GM10266 (cell line): Measurements from ENCODE around the gene AOAH.
"Not testable (repeated sequence)": the region's sequence is repeated elsewhere in the genome, so short reads cannot be mapped to it uniquely, and the experiment has no call there.

Experiments used
- DNase-seq: peaks from one replicate; pipeline ENCODE4 v3.0.0; 2012; ENCODE audit errors: extremely low spot score
- TF ChIP-seq, protein P1 (sequence below): IDR thresholded peaks from 2 replicates; pipeline ENCODE4 v1.5.1; 2012; ENCODE audit warnings: mild to moderate bottlenecking, low read depth; ENCODE audit not compliant: control insufficient read depth, insufficient read depth; ENCODE audit errors: missing control alignments

The AOAH gene

DNA sequence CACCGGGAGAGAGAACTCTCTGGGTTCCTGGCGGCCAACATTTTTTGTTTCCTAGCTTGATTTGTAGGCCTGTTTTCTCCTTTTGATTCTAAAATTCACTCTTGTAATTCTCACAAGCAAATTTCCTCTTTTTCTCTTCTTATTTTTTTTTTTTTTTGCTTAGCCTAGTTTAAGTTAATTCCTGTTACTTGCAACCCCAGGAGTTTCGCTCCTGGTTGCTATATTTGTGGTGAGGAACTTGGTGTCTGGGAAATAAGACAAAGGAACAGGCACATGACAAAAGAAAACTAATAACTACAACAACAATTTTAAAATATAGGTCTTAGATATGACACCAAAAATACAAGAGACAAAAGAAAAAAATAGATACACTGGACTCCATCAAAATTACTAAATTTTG lies 6.7 kb downstream of the AOAH start:
- DNase-seq: no peak
- TF ChIP-seq, protein P1, sequence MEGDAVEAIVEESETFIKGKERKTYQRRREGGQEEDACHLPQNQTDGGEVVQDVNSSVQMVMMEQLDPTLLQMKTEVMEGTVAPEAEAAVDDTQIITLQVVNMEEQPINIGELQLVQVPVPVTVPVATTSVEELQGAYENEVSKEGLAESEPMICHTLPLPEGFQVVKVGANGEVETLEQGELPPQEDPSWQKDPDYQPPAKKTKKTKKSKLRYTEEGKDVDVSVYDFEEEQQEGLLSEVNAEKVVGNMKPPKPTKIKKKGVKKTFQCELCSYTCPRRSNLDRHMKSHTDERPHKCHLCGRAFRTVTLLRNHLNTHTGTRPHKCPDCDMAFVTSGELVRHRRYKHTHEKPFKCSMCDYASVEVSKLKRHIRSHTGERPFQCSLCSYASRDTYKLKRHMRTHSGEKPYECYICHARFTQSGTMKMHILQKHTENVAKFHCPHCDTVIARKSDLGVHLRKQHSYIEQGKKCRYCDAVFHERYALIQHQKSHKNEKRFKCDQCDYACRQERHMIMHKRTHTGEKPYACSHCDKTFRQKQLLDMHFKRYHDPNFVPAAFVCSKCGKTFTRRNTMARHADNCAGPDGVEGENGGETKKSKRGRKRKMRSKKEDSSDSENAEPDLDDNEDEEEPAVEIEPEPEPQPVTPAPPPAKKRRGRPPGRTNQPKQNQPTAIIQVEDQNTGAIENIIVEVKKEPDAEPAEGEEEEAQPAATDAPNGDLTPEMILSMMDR: no peak

DNA sequence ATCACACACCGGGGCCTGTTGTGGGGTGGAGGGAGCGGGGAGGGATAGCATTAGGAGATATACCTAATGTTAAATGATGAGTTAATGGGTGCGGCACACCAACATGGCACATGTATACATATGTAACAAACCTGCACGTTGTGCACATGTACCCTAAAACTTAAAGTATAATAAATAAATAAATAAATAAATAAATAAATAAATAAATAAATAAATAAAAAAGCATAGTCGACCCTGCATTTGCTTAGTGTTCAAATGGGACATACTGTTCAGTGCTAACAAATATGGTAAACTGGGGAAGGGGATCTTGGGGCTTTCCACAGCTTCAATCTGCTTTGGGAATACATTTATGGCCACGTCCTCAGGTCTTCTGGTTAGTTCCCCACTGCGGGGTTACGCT lies 7.5 kb downstream of the AOAH start:
- DNase-seq: not testable (repeated sequence)

DNA sequence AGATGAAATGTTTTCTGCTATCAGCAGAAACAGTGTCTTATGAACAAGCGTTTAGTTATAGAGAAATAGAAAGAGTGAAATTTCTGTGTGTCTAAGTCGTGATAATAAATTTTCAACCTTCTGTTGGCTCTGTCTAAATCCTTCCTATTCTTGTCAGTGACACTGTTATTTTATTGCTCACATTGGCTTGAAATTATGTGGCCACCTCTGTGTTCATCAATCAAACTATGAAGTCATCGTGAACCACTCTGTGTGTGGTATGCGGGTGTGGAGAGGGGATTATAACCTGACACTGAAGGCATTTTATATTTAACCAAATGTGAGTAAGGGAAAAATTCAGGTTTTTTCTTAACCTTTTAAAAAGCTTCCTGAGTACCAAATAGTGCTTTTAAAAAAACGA lies 12.3 kb downstream of the AOAH start:
- TF ChIP-seq, protein P1: no peak
- DNase-seq: no peak

DNA sequence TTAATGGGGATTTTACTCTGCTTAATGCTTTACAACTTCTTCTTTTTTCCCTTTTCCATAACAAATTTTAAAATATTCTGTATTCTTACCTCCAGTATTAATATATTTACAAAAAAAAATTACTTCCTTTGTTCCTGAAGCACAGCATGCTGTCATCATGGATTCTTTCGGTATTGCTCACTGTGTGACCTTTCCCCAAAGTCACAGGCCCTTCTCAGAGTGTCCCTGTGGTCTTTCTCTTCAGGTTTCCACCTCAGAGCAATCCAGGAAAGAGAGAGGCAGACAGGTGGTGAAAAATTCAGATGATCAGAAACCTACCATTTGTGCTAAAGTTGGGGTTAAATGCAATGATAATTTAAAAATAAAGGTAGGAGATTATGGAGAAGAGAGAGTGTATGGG lies 13.0 kb downstream of the AOAH start:
- TF ChIP-seq, protein P1: no peak
- no peak for DNase-seq

DNA sequence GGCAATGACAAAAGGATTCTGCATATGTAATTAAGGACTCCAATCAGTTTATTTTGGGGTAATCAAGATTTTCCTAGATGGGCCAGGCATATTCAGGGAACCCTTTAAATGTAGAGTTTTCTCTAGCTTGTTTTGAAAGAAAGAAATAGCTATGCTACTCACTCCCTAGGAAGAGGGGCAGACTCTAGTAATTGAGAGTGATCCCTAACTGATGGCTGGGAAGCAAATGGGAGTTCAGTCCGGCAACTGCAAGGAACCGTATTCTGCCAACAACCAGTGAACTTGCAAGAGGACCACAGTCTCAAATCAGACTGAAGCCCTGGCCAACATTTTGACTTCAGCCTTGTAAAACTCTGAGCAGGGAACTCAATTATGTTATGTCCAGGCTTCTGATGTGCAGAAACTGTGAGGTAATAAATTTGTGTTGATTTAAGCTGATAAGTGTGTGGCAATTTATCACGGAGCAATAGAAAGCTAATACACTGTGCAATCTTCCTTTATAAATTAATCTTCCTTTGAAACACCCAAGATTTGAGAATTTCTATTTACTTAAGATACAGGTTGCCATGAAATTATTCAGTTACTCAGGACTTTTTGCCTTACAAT lies 14.0 kb downstream of the AOAH start:
- no peak for DNase-seq

DNA sequence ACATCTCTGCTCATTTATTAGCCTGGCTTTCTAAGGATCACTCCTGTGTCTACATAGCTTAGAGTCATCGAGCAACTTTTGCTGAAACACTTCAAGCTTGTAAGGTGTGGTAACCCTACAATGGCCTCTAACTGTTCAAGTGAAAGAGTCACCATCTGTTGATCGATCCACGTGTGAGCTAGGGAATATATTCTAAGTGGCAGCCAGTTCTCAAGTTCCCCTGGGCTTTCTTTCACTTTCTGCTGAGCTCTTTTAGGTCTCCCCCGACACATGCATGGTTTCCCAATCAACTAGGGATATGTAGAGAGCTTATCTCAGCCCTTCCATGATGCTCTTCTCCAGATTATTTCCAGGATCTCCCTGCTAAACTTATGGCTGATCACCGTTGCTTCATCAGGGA lies 15.5 kb downstream of the AOAH start:
- DNase-seq: no peak
- TF ChIP-seq, protein P1: no peak

More for the DNA sequence above, 14.0 kb downstream of the AOAH start:
- TF ChIP-seq, protein P1: no peak

DNA sequence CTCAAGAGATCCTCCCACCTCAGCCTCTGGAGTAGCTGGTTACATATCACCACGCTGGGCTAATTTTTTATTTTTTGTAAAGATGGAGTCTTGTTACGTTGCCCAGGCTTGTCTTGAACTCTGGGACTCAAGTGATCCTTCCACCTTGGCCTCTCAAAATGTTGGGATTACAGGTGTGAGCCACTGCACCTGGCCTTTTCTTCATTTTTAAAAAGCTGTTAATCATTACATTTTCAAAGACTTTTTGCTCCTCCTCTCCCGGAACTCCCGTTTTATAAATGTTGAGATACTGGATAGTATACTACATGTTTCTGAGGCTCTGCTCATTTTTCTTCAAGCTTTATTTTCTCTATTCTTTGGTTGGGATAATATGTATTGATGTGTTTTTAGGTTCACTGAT lies 16.4 kb downstream of the AOAH start:
- TF ChIP-seq, protein P1: no peak
- no peak for DNase-seq

DNA sequence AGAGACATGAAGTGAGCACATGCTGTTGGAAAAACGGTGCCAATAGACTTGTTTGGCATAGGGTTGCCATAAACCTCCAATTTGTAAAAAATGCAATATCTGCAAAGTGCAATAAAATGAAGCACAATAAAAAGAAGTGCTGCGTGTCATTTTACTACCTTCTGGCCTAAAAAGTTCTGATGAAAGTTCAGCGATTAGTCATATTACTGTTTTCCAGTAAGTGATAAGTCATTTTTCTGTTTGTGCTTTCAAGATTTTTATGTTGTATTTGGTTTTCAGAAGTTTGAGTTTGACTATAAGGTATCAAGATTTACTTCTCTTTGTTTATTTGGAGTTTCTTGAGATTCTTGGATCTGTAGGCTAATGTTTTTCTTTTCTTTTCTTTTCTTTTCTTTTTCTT lies 16.8 kb downstream of the AOAH start:
- no peak for DNase-seq
- TF ChIP-seq, protein P1: no peak

DNA sequence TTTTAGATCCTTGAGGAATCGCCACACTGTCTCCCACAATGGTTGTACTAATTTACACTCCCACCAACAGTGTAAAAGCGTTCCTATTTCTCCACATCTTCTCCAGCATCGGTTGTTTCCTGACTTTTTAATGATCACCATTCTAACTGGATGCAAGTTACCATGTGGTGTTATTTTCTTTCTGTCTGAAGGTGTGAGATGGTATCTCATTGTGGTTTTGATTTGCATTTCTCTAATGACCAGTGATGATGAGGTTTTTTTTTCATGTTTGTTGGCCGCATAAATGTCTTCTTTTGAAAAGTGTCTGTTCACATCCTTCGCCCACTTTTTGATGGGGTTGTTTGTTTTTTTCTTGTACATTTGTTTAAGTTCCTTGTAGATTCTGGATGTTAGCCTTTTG lies 20.4 kb downstream of the AOAH start:
- DNase-seq: not testable (repeated sequence)
